ENCODE data around the gene RNF43.
"Not testable (repeated sequence)": the region's sequence is repeated elsewhere in the genome, so short reads cannot be mapped to it uniquely, and the experiment has no call there.

Gene RNF43

DNA sequence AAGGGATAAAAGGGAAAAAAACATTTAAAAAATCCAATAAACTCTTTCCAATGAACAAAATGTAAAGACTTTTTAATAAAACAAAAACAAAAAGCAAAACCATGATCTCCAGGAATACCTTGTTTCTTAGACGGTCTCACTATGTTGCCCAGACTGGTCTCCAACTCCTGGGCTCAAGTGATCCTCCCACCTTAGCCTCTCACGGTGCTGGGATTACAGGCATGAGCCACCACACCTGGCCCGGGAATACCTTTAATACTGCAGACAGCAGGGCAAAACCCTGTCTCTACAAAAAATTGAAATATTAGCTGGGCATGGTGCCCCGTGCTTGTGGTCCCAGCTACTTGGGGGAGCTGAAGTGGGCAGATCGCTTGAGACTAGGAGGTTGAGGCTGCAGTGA, 7.9 kb downstream of the RNF43 start:
- DNase-seq = no peak

DNA sequence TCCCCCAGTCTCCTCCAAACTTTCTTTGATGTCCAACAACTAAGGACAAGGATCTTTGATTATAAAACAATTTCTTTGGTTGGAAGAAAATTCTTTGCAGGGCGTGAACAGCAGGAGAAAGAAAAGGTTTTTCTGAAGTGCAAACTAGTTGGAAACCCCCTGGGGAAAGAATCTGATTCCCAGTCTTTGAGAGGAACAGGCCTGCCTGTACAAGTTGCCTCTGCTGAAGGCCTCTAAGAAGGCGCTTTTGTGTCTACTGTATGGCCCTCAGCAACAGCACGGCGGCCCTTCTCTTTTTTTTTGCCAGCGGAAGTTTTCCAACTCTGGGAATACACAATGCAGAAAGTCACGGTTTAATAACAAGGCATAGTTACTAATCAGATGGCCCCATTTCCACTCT, 14.0 kb downstream of the RNF43 start:
- DNase-seq = no peak

DNA sequence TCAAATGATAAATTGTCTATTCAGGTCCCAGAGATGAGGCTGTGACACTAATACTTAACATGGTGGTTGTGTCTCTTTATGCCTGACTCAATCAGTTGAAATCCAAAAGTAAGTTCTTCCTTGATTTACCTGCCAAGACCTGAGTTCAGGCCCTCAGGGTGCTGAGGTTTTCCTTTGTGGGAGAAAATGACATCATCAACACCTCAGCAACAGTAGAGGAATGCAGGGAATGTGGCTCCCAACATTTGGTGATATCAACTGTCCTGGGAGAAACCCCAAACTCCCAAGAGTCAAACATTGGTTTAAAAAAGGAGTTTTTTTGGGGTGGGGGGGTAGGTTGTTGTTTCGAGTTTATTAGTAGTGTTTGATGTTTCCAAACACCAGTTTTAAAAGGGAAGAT, 14.7 kb downstream of the RNF43 start:
- no peak for DNase-seq

DNA sequence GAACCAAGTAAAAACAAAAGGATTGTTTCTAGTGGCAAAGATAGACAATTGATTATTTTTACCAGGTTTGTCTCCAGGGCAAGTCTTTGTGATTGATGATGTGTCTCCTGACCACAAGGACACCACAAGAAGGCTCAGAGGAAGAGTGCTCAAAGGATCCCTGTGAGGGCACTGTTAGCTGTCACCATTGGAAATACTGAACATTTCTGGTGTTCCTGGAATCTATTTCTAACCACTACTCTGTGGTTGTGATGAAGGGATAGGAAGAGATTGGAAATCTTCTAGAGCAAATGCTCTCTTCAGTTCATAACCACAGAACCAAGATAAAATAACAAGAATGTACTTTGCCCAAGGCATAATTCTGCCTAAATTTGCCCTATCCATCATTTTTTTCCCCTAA, 15.3 kb downstream of the RNF43 start:
- DNase-seq = no peak

DNA sequence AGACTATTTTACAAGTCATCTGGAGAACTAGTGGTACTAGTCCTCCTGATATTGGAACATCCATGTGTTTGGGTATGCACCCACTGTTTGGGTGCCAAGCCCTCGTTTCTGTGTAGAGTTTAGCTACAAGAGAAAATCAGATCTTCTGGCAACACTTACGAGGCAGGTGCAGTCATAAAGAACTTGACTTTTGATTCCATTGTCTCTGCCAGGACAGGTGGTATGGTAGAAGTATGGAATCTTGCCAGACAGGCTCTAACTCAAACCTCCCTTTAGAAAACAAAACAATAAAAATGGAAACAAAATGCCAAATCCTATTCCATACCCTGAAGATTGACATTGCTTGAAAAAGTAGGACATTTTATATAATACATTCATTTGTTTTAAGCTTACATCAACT, 16.0 kb downstream of the RNF43 start:
- no peak for DNase-seq

DNA sequence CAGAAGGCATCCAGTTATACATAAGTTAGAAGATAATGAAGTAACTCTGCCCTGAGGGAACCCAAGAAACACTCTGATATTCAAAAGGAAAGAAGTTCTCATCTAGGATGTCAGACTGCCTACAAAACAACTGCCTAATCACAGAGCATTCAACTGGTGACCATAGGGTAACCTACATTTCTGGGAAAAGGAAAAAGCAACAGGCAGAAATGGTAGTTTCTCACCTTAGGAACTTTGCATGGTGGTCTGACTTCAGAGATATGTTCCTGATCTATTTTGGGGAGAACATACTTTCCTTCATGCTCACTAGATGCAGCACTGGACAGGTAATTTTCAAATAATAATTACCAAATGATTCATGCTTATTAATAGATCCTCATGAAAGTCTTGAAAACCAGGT, 16.5 kb downstream of the RNF43 start:
- DNase-seq = no peak

DNA sequence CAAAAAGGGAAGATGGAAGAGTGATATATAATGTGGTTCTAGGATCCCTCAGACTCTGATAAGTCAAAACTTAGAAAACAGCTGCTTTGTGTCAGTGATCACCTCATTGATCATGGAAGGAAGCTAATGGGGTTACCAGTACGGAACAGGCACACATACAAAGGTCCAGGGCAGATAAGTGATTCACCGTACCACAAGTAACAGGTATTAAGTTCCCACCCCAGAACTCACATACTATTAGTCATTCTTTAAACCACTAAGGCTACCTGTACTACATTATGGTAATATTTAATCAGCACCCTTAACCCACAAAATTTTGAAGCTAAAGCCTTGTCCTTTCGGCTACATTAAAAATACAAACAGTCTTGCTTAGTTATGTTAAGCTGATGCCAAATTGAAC, 17.4 kb downstream of the RNF43 start:
- DNase-seq = no peak

DNA sequence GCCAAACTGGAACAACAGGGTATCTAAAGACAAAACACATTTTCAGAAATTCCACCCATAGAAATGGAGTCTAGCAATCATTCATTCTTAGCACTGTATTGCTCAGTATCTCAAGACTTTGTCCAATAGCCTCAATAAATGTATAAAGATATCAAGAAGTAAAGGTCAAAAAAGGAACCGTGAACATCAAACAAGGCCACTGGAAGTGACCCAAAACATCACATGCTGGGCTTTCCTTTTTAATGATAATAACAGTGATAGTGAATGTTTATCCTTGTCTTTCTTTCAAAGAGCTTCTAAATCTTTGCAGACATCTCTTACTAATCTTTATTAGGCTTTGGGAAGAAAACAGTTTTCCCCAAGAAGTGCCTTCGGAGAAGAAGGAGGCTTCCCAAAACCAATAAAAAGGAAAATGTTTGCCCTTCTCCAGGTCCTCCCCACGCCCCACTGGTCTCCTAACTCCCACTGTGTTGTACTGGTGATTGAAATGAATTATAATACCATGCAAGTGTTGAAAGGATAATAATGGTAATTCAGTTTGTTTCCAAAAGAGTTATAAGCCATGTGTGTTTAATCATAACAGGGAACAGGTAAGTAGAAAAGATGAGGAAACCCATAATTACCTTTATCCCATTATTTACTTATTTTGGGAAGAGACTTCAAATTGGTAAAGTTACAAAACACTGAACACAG, 18.6 kb downstream of the RNF43 start:
- DNase-seq = no peak

DNA sequence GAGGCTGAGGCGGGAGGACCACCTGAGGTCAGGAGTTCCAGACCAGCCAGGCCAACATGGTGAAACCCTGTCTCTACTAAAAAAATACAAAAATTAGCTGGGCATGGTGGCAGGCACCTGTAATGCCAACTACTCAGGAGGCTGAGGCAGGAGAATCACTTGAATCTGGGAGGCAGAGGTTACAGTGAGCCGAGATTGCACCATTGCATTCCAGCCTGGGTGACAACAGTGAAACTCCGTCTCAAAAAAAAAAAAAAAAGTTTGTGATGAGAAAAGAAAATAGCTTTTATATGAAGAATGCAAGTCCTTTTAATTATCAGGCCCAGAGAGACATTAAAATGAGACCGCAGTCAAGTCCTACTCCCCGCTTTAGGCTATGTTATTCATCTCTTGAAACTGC, 19.9 kb downstream of the RNF43 start:
- not testable (repeated sequence) for DNase-seq

DNA sequence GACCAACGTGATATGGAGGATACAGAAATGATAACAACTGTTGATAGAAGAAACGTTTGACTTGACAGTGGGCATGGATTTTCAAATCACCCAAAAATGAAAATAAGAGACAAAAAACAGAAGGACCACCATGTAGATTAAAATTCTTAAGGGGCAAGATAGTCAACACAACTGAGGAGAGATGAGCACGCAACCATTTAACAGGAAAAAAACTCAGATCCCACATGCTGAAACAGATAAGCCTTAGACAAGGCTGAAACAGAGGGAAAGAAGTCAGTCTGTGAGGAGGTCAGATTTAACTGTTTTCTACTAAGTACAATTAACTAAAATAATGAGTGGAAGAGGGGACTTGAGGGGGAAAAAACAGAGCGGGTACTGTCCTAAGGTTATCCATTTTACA, 21.2 kb downstream of the RNF43 start:
- DNase-seq = no peak

DNA sequence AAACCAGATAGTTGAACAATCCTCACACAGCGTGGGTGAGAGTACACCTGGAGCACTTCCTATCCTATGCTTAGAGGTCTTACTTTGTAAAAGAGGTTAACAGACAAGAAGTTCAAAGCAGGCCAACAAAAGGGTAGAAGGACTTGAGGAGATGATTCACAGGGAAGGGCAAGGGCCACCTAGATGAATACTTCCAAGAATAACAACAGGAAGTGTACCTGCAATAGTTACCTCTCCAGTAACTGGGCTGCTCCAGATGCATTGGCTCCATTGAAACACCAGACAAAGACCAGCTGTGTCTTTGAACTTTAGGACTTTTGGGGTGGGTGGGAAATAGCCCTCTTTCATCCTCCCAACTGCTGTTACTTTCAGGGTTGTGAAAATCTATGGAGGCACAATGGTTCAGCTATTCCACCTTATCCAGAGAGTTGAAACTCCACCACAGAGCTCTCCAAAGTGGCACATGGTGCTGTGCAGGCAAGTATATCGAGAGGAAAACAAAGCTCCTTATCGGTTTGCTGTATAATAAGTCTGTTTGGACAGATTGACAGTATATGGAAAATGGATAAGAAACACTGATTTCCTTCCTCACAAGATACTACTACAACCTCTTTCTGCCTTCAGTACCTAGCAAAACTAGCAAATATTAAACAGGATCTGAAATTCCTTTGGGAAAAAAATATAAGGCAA, 22.7 kb downstream of the RNF43 start:
- no peak for DNase-seq

DNA sequence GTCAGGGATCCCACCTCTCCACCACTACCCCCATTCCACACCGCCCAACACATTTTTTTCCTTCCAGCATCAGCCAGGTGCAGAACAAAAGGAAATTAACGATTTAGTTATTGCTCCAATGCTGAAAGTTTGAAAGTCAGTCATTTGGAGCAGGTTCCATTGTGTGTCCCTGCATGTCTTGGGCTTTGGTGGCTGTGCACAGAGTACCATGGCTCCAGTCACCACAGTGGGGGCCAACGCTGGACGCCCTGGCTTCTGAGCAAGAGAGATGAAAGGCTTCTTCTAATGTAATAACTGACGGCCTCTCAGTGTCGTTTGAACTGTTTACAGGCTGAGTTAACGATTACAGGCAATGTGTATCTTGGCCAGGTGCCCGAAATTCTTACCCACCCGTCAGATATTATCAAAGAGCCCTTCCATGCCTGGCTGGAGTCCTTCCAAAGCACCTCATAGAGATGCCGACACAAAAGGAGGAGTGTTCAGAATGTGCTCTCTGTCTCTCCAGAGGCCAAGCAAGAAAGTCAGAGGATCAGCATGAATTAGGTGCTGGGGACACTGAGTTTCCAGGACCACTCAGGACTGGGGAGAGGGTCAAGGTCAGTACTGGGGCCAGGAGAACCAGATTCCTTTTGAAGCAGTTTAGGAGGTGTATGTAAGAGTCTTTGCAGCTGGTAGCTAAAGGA, 25.9 kb downstream of the RNF43 start:
- no peak for DNase-seq

DNA sequence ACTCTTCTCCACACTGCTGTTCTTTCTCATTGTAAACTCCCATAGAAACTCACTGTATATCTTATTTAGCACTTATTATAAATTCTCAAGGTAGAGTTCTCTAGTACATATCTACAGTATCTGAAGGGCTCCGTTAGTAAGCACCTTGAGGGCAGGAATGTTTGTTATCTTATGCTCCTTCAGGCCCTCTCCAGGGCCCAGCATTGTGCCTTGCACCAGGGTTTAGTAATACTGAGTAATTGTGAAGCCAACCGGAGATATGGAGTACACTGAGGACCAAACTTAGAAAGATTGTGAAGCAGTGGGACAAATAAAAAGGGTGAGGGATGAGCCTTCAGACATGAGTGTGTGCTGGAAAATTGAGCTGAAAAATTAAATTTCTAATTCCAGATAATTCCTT, 26.4 kb downstream of the RNF43 start:
- no peak for DNase-seq

DNA sequence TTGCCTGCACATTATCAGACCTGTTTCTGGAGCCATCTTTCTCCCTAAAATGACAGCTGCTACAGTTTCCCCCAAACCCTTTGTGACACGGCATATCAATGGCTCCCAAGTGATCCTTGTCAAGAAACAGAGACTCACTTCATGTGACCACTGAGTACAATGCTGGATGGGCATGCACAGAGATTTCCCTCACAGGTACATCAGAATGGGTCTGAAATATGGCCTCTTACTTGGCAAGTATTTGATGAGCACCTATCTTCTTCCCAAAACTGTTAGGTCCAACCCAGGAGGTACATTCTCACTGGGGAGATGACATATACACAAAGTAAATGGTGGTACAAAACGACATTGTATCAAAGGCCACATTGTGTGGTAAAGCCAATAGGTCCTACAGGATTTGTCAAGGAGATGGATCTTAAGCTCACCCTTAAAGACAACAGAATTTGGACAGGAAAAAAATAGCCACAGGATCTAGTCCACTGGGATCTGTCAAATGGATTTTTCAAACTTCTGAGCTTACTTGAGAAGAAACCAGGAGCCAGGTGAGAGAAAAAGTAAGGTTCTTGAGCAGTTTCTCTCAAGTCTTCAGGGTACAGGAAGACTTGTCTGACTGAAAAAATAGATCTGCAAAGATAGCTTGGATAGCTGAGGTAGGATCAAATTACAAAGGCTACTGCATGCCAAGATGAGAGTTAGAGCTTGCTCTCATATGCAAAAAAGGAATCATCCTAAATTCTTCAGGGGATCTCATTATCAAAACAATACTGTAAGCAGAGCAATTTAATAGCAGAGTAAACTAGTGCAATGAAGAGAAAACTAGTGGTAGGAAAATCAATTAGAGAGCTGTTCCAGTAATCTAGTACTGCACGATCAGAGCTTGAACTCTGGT, 28.8 kb downstream of the RNF43 start:
- no peak for DNase-seq

DNA sequence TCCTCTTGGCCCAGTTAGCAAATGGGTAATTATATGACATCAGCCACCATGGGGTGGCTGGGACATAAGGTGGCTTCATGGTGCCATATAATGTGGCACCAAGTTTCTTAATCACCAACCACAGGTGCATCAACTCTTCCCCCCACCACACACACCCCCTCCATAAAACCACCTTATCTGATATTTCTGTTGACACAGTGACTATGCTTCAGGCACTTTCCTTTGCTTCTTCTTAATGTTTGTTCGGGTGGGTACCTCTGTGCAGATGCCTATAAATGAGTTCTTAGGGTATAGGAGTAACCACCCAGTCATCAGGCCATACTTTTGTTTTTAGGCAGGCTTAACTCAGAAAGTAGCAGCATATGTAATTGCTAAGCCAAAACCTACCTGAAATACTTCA, 29.5 kb downstream of the RNF43 start:
- no peak for DNase-seq

DNA sequence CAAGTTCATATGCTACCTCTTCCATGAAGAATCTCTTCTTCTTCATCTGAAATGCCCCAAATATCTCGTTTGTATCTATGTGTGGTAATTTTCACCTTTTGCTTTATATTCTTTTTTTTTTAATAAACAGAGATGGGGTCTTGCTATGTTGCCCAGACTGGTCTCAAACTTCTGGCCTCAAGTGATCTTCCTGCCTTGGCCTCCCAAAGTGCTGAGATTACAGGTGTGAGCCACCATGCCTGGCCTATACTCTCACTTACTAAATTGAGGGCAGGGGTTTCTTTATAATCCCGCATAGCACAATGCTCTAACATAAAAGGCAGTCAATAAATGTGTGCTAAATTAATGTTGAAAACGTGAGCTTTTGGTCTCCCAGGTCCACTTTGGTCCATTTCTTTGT, 30.6 kb downstream of the RNF43 start:
- no peak for DNase-seq

DNA sequence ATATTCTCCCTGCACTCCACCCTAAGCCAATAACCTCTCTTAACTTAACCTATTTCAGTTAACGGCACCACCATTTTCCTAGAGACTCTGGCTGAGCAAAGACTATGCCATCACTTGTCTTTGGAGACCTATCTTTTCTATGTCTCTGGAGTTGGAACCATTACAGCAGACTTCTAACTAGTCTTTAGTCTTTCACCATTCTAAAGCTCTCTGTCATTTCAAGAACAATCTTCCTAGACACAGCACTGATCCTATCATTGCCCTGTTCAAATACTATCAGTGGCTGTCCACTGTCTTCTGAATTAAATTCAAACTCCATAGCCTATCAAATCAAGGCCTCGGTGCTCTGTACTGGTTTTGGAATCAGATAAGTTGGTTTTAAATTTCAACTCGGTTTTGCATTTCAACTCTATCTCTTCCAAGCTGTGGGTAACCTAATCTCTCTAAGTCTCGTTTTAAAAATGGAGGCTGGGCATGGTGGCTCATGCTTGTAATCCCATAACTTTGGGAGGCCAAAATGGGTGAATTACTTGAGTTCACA, 31.9 kb downstream of the RNF43 start:
- DNase-seq = no peak

DNA sequence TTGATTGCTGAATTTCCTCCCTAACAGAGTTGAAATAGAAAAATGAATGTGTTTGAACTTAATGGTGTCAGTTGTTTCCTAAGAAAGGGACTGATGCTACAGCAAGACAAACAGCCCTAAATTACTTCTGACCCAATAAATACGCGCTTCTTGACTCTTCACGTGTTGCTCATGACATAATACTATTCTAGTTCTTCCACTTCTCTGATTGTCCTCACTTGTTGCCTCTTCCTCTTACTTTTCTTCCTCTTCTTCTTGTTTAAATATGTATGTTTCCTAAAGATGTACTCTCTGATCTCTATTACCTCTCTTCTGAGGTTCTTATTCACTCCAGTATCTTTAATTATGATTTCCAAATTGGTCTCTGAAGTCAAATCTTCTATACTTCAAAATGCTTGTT, 32.4 kb downstream of the RNF43 start:
- DNase-seq = peak; percentile 8 to 72 (median 46)

DNA sequence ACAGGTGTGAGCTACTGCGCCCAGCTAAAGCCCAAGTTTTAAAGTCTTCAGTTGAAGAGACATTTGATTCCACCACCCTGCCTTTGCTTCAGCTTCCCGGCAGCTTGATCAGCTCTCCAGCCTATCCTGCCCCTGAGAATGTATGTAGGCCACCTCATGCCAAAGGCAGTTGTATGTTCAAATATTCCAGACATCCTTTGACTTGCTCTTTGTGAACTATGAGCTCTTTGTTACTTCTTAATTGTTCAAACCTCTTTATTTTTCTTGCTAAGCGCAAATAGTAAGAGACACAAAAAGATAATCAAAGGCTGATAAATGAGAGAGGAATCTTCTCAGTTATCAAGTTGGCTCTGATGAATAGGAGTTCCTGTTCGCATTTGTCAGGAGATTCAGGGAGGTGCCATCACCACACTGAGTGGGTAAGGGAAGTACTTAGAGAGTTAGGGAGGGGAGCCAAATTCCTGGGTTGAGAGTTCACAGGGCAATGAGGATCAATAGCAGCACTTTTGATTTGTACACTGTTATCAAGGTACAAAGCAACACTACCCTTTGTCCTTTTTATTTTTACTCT, 33.4 kb downstream of the RNF43 start:
- DNase-seq = peak; percentile 27 to 49 (median 42)

DNA sequence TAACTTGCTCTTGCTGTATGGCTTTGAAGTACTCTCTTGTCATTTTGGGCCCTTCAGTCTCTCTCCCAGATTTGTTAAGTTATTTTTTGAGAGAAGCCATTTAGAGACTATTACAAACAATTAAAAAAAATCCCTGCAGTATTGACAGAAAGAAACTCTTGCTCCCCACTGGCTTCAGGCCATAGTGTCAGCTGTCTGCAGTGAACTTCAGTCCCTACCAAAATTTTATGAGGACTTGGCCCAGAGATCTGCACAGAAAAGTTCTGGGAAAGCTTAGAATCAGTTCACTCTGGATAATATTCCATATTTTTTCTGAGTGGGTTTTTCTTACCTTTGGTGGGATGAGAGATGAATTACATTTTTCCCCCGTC, 34.5 kb downstream of the RNF43 start:
- no peak for DNase-seq

DNA sequence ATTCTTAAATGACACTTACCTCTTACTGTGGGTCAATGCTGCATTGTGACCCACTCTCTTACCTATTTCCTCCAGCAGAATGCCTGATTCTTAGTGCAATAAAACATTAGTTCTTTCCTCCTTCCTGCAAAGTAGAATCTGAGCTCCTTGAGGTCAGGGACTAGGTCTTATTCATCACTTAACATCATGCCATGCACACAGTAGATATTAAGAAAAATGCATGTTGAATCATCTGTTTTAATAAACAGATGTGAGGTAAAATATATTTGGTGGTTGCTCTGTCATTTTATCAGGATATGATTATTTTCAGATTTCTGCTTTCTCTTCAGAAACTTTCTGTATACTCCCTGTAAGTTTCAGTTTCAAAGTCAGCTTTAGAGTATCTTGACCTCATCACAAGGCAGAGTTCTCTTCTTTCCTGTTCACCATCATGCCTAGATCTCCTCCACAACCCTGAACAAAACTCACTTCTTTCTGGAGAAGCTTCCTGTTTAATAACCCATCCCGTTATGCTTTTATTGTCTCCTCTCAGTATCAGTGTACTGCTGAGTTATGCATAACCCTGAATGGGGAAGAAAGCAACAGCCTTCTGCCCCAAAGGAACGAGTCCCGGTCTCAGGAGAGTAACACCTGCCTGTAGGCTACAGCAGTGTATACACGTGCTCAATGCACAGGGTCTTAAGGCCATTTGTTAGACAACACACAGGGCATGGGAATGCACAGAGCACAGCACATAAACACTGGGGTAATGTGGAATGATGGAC, 35.0 kb downstream of the RNF43 start:
- peak in 3 of 4 experiments; percentile 11 to 32 (median 30) for DNase-seq

Measured in suppressor macrophage (primary cell).